OCI-LY1 (cell line): Measurements from ENCODE around the gene MBD2.

Experiments used
- H2AFZ ChIP-seq: fragments of 200-600 bp; sonication (generic), shearing (Covaris generic); 2 replicates; pipeline ENCODE4 v1.6.0; 2014; ENCODE audit warnings: antibody characterized with exemption, mild to moderate bottlenecking, low read length
- H3F3A ChIP-seq: fragments of 200-600 bp; sonication (generic), shearing (Covaris generic); 2 replicates; pipeline ENCODE4 v1.6.0; 2014; ENCODE audit warnings: mild to moderate bottlenecking, antibody characterized with exemption, low read length, moderate library complexity; ENCODE audit not compliant: insufficient read depth
- H3K27ac ChIP-seq: fragments of 200-600 bp; sonication (generic); 2 replicates; pipeline ENCODE4 v1.5.1; 2014; ENCODE audit warnings: low read length, mixed run types, mild to moderate bottlenecking, low read depth; ENCODE audit not compliant: poor library complexity, severe bottlenecking
- H3K27me3 ChIP-seq: fragments of 200-600 bp; sonication (generic); 2 replicates; pipeline ENCODE4 v1.6.0; 2014; ENCODE audit warnings: antibody characterized with exemption, mild to moderate bottlenecking, low read length, moderate library complexity; ENCODE audit not compliant: insufficient read depth
- H3K36me3 ChIP-seq: fragments of 200-600 bp; sonication (generic); 2 replicates; pipeline ENCODE4 v1.6.1; 2014; ENCODE audit warnings: mild to moderate bottlenecking, antibody characterized with exemption, low read length, moderate library complexity, mixed read lengths; ENCODE audit not compliant: insufficient read depth
- H3K4me1 ChIP-seq: fragments of 200-600 bp; sonication (generic); 2 replicates; pipeline ENCODE4 v1.5.1; 2014; ENCODE audit warnings: mild to moderate bottlenecking, low read length, moderate library complexity; ENCODE audit not compliant: insufficient read depth, severe bottlenecking
- H3K4me2 ChIP-seq: fragments of 200-600 bp; sonication (generic), shearing (Covaris generic); 2 replicates; pipeline ENCODE4 v1.6.1; 2014; ENCODE audit warnings: low read length
- H3K4me3 ChIP-seq: fragments of 200-600 bp; sonication (generic); 2 replicates; pipeline ENCODE4 v1.5.1; 2014; ENCODE audit warnings: low read length, low read depth, mild to moderate bottlenecking, mixed read lengths; ENCODE audit not compliant: poor library complexity, severe bottlenecking
- H3K79me2 ChIP-seq: fragments of 200-600 bp; shearing (Covaris generic); 2 replicates; pipeline ENCODE4 v1.6.1; 2016; ENCODE audit warnings: mixed run types, low read length, mixed read lengths; ENCODE audit not compliant: insufficient read depth
- H3K9ac ChIP-seq: fragments of 200-600 bp; sonication (generic), shearing (Covaris generic); 2 replicates; pipeline ENCODE4 v1.6.1; 2014; ENCODE audit warnings: mild to moderate bottlenecking, low read length, mixed read lengths
- H3K9me2 ChIP-seq: fragments of 200-600 bp; sonication (generic), shearing (Covaris generic); 2 replicates; pipeline ENCODE4 v1.6.1; 2014; ENCODE audit warnings: low read depth, mild to moderate bottlenecking, low read length, mixed read lengths
- H3K9me3 ChIP-seq: fragments of 200-600 bp; shearing (Covaris generic); 2 replicates; pipeline ENCODE4 v1.6.1; 2014; ENCODE audit warnings: low read length, mixed read lengths
- H4K20me1 ChIP-seq: fragments of 200-600 bp; sonication (generic), shearing (Covaris generic); 2 replicates; pipeline ENCODE4 v1.6.0; 2016; ENCODE audit warnings: mild to moderate bottlenecking, low read length; ENCODE audit not compliant: insufficient read depth
- CTCF ChIP-seq: fragments of 200-600 bp; sonication (generic), shearing (Covaris generic); IDR thresholded peaks from 2 replicates; pipeline ENCODE4 v1.5.1; 2017; ENCODE audit warnings: mild to moderate bottlenecking, antibody characterized with exemption, low read length, moderate library complexity, mixed read lengths
- EZH2 ChIP-seq: fragments of 200-600 bp; sonication (generic), shearing (Covaris generic); IDR thresholded peaks from 2 replicates; pipeline ENCODE4 v1.8.0; 2017; ENCODE audit warnings: borderline replicate concordance, mixed run types, mild to moderate bottlenecking, antibody characterized with exemption, low read length, moderate library complexity, mixed read lengths

The MBD2 gene

GRCh38 chr18:54215069-54215468 is 9.4 kb downstream of the MBD2 start:
- no peaks in the 10 kb centered on the region for H3K9me2 ChIP-seq
- 0 out of 2 replicates have a peak, but pooled peaks cover 5% of the 10 kb centered on the region for H3K36me3 ChIP-seq
- no peak overlapping the region for H3K4me2 ChIP-seq
- H3K4me1 ChIP-seq, result peaks cover 88% of the 10 kb centered on the region
- peaks cover 2% of the 10 kb centered on the region; the same call in 1 of the 2 replicates for H4K20me1 ChIP-seq
- no peaks in the 10 kb centered on the region for H3K9me3 ChIP-seq
- no peak overlapping the region for H3K4me3 ChIP-seq
- H3K79me2 ChIP-seq, result peaks cover 95% of the 10 kb centered on the region
- TF ChIP-seq EZH2, result no peak
- no peak for TF ChIP-seq CTCF
- H3K27ac ChIP-seq, result peak overlapping the region; percentile 26
- H2AFZ ChIP-seq, result no peak overlapping the region
- H3K27me3 ChIP-seq, result no peaks in the 10 kb centered on the region
- 0 out of 2 replicates have a peak, but pooled peaks cover 3% of the 10 kb centered on the region for H3F3A ChIP-seq
- no peak overlapping the region for H3K9ac ChIP-seq

- TF ChIP-seq CTCF (no peak), EZH2 (no peak)
- Histone ChIP-seq H3K4me2 (peak overlapping the region; percentile 55), H3K4me1 (peaks cover 71% of the 10 kb centered on the region), H3K36me3 (0 out of 2 replicates have a peak, but pooled peaks cover 5% of the 10 kb centered on the region), H3K79me2 (peaks cover 98% of the 10 kb centered on the region), H3K9me2 (no peaks in the 10 kb centered on the region), H3K27me3 (no peaks in the 10 kb centered on the region), H3K9me3 (no peaks in the 10 kb centered on the region), H2AFZ (no peak overlapping the region), H3K9ac (peak overlapping the region; percentile 48; the same call in 1 of the 2 replicates), H3F3A (0 out of 2 replicates have a peak, but pooled peaks cover 5% of the 10 kb centered on the region), H3K27ac (peak overlapping the region; percentile 49), H3K4me3 (peak overlapping the region; percentile 40), H4K20me1 (peaks cover 4% of the 10 kb centered on the region; the same call in 1 of the 2 replicates)
Observed at GRCh38 chr18:54210463-54210862, 14.0 kb downstream of the MBD2 start.

DNA sequence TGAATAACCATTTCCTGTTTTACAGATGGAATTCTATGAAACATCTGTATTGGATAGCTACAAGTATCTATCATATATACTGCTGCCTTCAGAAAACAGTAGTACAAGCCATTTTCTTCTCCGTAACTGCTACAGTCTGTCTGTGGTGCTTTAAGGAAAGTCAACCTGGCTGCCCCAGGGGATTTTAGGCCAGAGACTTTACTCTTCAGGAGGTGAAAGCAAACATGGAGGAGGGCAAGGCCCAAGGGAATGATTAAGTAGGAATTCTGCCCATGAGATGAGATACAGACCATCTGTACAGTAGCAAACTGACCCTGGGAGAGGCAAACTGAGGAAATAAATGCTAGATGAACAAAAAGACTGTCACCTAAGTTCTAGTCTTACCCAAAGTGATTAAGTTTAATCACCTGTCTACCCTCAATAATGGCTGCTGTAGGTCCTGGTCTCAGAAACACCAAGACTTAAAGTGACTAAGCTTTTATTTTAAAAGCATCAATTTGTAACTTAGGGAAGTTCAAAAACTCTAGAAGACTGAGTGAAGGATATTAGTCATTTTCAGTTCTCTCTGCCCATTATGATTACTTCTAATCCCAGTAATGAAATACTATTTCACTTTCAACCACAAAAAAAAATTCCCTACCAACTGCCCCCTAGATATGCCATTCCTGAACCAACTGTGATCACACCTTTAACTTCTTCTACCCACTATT is 14.8 kb downstream of the MBD2 start:
- TF ChIP-seq CTCF, result no peak
- no peak for TF ChIP-seq EZH2
- Histone ChIP-seq H3K27me3 (no peaks in the 10 kb centered on the region), H3K36me3 (peaks cover 9% of the 10 kb centered on the region), H3K4me1 (peaks cover 64% of the 10 kb centered on the region), H3K9me3 (no peaks in the 10 kb centered on the region), H3K9me2 (no peaks in the 10 kb centered on the region), H4K20me1 (peaks cover 4% of the 10 kb centered on the region; the same call in 1 of the 2 replicates), H3K4me2 (peak overlapping the region; percentile 55), H3F3A (0 out of 2 replicates have a peak, but pooled peaks cover 5% of the 10 kb centered on the region), H2AFZ (no peak overlapping the region), H3K27ac (peak overlapping the region; percentile 49), H3K4me3 (no peak overlapping the region), H3K79me2 (peaks cover 98% of the 10 kb centered on the region), H3K9ac (peak overlapping the region; percentile 48; the same call in 1 of the 2 replicates)
